Fibroblast of skin of right quadriceps (primary cell): ENCODE data around the gene TYMS.
"Not testable (repeated sequence)": the region's sequence is repeated elsewhere in the genome, so short reads cannot be mapped to it uniquely, and the experiment has no call there.

Source experiments
- DNase-seq: peaks from one replicate; pipeline ENCODE4 v3.0.0-alpha.2; 2013

TYMS gene

DNA sequence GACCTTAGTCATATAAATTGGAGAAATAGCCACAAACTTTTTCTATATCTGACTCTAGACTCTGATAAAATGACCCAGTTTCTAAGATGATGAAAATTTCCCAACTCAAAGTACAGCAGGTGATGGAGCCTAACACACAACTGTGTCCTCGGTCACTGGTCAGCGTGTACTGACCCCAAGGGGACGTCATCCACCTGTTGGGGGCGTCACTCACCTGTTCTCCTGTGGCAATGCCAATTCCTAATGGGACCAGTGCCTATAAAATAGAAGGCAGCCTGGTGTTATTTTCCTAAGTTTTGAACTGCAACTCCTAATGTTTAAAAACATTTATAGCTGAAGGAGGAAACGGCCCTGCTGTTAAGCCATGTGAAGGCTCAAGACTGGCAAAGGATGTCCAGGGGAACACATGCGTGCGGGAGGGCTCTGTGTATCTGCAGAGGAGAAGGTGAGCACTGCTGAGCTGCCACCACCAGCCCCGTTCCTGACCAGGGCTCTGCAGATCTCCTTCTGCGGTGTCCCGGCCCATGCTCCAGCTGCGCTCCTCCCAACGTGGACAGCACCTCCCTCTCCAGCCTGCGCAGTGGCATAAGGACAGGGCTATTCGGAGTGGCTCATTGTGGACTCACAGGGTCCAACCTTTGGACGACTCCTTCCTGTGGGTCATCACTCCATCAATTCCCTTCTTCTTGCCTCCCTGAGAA, 21.2 kb downstream of the TYMS start:
- DNase-seq = no peak

DNA sequence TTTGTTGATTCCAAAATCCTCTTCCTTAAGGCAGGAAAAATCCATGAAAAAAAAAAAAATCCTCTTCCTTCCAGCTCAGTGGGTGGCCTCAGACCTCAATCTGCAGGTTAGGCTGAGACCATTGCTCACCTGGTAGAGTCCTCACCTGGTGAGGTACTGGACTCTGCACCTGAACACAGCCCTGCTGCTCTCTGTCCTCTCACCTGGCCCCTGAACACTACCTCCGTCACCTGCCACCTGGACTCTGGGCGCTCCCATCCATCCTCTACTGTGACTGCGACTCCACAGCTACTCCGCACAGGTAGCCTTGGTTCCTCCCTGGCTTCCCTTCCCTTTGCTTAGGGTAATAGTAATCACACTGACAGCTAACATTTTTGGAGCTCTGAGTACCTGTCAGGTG, 22.1 kb downstream of the TYMS start:
- DNase-seq = no peak

DNA sequence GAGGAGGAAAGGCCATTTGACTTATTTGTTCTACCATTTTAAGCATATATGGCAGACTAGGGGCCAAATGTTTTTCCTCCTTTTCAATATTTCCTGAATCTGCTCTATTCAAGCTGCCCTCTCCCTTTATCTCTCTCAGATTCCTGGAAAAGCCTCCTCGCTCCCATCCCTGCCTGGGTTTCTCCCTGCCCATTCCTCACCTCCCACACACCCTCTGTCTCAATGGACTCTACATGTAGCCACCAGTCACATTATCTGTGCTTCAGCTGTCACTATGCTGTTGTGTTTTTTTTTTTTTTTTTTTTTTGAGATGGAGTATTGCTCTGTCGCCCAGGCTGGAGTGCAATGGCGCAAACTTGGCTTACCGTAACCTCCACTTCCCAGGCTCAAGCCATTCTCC, 22.9 kb downstream of the TYMS start:
- DNase-seq = no peak

DNA sequence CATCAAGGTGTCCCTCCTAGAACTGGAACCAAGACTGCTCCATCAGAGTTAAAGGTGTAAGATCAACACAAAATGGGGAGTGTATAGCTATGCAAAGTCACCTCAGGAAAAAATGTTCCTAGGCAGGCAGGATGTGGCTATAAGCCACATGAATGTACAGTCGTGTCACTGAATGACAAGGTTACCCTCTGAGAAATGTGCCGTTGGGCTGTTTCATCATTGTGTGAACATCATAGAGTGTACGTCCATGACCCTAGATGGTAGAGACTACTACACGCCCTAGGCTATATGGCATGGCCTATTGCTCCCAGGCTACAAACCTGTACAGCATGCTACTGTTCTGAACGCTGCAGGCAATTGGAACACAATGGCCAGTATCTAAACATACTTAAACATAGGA, 24.5 kb downstream of the TYMS start:
- DNase-seq = no peak

DNA sequence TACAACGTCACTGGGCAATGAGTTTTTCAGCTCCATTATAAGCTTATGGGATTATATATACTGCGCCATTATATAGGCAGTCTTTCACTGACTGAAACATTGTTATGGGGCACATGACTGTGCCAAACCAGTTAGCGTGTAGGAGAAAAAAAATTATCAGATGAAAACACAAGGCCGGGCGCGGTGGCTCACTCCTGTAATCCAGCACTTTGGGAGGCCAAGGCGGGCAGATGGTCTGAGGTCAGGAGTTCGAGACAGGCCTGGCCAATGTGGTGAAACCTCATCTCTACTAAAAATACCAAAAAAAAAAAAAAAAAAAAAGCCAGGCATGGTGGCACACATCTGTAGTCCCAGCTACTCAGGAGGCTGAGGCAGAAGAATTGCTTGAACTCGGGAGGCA, 25.0 kb downstream of the TYMS start:
- not testable (repeated sequence) for DNase-seq

DNA sequence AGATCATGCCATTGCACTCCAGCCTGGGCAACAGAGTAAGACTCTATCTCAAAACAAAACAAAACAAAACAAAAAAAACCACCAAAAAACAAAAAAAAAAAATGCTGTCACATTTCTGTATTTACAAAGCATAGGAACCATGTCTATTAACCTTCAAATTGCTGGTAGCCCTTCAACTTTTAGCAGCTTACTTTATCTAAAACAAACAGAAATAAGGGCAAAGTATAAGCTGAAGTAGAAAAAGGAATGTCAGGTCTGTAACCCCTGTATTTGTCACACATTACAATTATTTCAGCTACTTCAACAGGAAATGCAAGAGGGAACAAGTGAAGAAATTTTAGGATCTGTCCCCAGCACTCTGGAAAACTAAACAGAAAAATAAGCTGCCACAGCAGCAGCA, 25.4 kb downstream of the TYMS start:
- DNase-seq = no peak

DNA sequence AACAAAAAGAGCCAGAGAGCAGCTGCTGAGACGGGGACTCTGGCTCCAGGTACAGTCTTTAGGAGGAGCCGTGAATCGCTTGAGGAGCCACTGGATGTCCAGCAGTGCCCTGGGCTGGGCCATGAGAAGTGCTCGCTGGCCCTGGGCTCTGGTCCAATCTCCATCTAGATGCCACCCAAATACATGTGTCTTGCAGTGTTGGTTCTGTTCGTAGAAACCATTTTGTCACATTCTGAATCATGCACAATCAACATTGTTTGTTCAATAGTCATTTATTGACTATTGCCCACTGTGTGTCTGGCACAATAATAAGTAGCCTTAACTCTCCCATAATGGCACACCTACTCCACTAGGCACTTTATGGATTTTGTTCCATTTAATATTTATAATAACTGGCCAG, 26.1 kb downstream of the TYMS start:
- no peak for DNase-seq

DNA sequence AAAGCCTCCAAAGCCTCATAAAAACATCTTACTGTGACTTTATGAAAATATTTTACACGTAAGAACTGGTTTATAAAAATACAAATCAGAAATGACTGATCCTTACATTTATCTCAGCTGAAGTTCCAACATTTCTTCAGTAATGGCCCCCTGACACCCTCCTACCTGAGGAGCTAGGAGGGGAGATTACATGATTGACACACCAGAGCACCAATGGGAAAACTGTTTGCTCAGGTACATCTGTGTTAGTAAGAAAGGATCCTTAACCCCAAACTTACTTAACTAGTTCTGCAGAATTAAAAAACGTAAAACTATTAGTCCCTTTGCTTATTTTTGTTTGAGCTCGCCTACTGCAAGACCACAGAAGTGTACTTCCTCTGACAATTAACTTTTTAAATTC, 28.0 kb downstream of the TYMS start:
- DNase-seq = no peak

DNA sequence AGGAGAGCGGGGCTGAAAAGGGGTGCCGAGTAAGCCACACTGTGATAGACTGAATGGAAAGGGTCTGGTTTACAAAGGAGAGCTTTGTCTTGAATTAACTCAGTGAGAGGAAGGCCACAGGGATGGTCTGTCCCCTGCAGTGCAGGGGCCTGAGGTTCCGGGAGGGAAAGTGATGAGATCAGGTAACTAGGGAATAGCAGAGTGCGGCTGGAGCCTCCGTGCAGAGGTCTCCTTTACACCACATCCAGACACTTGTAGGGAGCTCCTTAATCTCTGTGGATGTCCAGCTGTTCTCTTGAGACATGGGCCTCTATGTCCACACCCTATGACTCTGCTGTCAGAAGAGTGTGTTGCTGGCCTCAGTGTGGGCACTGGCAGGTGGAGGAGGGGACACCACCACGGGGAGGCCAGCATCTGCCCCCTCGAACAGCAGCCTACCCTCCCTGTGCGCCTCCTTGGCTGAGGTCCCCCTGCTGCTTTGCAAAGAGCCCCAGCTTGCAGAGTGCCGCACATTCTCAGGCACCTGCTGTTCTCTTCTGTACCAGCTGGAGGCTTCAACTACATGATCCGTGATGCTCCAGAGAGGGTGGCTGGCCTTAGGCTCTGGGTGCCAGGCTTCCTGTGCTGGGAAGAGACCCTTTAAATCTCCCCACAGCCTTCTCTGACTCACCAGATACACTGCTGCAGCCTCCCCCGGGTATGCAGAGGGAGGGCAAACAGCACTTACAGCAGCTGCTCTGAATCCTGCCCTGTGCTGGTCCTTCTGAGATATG, 29.1 kb downstream of the TYMS start:
- peak; percentile 14 for DNase-seq

DNA sequence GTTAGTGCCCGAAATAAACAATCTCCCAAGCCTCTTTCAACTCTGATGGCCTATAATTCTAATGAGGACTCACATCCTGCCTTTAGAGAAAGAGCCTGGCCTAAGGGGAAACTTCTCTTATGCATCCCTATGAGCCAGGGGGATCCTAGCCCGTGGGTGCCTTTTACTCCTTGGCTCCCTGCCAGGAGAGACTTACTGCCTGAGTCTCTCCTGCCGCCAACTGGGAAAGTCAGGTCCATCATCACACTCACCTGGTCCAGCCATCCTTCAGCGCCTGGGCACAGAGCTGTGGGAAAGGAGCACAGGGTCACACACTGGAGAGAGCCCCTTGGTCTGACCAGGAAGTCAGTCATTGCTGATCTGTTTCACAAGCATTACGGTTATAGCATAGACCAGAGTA, 30.9 kb downstream of the TYMS start:
- no peak for DNase-seq

DNA sequence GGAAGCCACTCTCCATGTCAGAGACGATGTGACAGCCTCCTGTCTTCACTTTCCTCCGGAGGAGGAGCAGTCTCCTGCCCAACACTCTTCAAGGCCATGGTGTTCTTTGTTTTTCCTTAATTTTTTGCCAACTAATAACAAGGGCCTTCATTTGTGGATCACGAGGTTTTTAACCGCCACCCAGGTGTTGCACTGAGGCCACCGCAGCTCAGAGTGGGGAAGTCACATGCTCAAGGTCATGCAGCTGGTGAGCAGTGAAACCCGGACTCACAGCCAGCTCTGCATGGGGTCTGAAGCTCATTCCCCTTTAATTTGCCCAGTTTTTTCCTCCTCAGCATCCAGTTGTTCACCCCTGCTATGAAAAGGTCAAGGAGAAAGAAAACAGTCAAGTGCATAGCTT, 35.4 kb downstream of the TYMS start:
- DNase-seq = no peak

DNA sequence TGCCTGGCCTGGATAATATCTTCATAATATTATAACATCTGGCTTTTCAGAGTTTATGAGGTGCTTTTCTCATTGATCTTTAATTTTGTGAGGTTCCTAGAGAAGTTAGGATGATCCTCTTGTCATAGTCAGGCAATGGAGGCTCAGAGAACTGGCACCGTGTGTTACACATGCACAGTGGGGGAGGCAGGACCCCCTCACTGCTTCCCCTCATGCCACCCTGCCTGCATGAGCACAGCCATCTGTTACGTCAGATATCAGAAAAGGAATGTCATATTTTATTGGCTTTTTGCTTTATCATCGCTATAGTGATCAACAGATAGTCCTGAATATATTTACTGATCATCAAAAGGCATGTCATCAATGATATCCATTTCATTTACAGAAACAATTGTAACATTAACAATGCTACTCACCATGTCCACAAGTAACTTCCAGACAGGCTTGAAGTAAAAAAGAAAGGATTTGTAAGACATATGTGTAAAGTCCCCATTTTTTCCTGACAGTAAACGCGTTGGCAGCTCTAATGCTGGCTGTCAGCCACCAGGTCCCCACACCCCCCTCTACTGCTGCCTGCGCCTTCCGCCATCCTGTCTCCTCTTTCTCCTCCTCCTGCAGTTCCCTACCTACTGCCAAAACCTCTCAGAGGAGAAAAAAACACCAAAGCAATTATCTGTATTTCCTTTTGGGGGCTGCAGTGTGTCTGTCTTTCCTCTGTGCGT, 36.2 kb downstream of the TYMS start:
- DNase-seq = no peak

DNA sequence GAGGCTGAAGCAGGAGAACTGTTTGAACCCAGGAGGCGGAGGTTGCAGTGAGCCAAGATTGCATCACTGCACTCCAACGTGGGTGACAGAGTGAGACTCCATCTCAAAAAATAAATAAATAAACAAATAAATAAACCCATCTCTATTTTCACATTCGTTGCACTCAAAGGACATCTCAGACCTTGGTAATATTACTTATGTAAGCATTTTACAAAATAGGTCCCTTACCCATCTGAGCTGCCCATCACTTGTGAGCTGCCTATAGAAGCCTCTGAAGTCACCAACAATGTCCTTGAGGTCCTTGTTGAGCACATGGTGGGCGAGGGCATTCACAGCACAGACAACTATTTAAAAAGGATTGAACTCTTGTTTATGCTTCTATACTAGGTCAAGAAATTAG, 39.6 kb downstream of the TYMS start:
- no peak for DNase-seq

DNA sequence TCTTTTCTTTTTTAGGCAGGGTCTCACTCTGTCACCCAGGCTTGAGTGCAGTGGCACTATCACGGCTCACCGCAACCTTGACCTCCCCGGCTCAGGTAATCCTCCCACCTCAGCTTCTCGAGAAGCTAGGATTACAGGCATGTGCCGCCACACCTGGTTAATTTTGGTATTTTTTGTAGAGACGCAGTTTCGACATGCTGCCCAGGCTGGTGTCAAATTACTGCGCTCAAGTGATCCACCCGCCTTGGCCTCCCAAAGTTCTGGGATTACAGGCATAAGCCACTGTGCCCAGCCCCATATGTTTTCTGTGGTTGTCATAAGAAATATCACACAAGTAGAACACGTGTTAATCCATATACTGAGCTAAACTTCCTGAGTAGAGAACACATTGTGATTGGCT, 40.3 kb downstream of the TYMS start:
- peak; percentile 10 for DNase-seq

DNA sequence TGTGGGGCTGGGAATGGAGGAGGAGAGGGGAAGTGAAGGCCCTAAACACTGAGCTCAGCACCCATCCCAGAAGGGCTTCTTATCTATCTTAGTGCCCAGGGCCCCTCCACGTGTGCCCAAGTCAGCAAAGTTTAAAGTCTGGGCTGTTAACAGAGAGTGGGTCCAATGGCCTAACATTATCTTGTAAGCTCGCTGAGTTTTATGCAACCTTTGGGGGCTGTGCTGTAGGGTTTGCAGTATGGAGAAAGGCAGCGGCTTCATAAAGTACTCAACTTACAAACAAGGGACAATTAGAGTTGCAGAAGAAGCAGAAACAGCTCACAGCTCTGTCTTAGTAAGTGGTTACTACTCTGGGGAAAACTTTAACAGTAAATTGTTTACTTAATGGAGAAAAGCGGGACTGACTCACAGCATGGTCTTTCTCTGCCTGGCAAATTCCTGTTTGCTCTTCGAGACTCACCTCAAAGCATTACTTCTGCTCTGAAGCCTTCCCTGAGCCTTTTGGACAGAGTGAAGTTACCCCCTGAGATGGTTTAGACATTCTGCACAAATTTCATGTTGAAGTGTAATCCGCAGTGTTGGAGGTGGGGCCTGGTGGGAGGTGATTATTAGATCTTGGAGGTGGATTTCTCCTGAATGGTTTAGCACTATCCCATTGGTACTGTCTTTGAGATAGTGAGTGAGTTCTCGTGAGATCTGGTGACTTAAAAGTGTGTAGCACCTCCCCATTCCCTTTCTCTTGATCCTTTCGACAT, 45.9 kb downstream of the TYMS start:
- peak; percentile 83 for DNase-seq

DNA sequence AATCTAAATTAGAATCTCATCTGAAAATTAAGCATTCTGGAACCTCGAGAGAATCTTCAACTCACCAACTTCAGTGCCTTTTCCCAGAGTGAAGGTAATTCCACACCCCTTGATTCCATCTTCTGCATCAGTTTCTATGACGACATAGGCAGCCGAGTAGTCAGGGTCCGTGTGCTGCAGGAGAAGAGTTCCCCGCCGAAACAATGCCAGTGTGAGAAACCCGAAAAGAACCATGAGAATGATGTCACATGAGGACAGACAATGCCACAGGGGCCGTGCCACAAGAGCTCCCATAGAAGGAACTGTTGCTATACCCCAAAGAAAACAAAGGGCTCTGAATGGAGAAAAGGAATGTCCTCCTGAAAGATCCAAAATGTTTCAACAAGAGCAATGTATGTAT, 49.0 kb downstream of the TYMS start:
- no peak for DNase-seq

DNA sequence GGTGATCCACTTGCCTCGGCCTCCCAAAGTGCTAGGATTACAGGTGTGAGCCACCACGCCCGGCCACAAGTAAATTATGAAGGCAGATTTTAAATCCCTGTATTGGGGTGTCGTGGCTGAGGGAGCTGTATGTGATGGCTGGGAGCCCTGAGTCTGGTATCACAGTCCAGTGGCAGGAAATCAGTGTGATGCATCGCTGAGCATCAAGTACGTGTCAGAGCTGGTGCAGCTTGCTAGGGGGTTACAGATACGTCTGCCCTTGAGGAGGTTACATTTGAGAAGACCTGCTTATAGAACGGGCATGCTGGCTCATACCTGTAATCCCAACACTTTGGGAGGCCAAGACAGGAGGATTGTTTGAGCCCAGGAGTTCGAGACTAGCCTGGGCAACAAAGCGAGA, 50.6 kb downstream of the TYMS start:
- DNase-seq = no peak

DNA sequence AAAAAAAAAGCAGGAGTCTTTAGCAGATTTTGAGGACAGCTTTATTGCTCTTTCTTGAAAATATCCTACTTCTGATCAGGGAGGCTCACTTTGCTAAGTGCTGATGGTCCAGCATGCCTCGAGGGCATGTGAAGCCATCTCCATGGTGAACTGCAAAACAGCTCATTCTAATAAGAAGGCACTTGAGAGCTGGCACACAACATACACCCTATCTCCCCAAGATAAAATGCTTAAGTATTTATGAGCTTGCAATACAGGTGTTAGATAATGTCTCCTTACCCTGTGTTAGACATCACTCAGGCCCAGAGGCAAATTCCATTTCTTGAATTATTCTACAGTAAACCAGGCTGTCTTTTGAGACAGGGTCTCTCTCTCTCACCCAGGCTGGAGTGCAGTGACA, 52.3 kb downstream of the TYMS start:
- DNase-seq = no peak

DNA sequence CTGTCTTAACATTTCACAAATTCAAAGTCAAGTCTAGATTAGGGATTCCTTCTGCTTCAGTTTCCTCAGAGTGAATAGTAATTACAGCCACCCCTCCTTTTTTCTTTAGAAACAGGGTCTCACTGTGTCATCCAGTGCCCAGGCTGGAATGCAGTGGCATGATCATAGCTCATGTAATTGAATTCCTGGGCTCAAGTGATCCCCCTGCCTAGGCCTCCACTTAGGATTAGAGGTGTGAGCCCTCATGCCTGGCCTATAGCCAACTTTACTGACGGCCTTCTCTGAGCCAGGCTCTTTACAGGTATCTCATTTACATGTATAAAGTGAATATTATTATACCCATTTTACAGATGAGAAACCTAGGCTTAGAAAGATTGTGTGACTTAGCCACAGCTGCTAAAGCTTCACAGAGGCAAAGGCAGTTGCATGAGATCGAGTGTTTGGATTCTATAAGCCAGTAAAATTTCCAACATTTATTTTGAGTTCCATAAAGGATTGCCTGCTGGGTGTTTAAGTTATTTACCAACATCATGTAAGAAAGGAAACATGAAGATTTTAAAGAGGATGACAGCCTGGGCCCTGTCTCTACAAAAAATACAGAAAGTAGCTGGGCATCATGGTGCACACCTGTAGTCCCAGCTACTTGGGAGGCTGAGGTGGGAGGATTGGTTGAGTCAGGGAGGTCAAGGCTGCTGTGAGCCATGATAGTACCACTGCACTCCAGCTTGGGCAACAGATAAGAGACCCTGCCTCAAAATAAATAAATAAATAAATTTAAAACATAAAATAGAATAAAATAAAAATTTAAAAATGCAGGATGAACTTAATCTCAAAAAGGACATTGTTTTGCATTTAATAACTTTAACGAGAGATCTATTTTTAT, 53.2 kb downstream of the TYMS start:
- DNase-seq = no peak

DNA sequence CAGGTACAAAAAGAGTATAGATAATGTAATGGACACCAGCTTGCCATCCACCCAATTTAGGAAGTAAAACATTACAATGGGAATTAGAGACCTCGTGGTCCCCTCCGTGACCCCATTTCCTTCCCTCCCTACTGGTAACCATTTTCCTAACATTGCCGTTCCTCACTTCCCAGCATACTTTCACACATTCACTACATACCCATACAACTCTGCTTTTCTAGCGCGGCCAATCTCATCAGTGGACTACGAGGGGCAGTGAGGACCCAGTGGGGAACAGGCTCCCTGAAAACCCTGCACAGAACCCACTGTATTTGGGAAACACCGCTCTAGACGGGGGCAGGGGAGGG, 53.8 kb downstream of the TYMS start:
- DNase-seq = no peak

DNA sequence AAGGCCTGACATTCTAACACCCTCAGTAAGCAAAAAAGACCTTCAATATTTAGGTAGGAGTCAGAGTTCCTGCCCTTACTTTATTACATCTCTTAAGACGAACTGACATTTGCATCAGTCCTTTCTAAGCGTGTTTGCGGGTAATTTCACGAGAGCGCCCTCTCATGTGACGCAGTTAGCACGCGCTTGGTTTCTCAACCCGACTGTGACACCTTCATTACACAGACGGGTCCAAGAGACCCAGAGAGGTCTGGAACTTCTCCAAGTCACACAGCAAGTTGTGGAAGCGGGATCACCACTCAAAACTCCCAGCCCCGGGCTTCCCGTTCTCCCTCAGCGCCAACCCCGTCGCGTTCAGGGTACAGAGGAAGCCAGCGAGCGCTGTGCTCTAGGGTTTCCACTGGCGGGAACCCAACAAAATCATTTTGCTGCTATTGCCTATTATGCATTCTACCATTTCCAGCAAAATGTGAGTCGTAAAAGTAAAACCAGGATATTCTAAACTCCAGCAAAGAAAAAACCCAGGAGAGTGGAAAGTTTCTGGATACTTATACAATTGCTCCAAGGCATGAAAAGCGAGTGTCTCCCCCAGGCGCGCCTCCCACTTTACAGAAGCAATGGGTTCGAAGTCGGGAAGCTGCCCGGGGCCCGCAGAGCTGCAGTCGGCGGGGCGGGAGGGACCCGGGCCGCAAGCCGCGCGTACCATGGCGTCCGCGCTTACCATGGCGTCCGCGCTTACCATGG, 54.4 kb downstream of the TYMS start:
- DNase-seq = peak; percentile 86
